Neural cell (in vitro differentiated cells): ENCODE measurements around the gene MAPK10.

Source experiments
- RAD21 ChIP-seq: fragments of 450-650 bp; conservative IDR thresholded peaks from 2 replicates; pipeline ENCODE4 v1.6.1; 2014; ENCODE audit warnings: antibody characterized with exemption, mild to moderate bottlenecking, moderate library complexity
- REST ChIP-seq: IDR thresholded peaks from 2 replicates; pipeline ENCODE4 v1.6.1; 2012; ENCODE audit warnings: borderline replicate concordance

GRCh38 chr4:86330961-86331742 lies 28.7 kb downstream of the MAPK10 start:
- TF ChIP-seq REST: no peak
- TF ChIP-seq RAD21: no peak
